GM12892 (cell line): ENCODE results near the gene PCDHGC3.

Experiments
- POLR2A ChIP-seq: IDR thresholded peaks from 2 replicates; pipeline ENCODE4 v1.6.1; 2011; ENCODE audit warnings: low read depth, low read length, control low read depth
- POLR2AphosphoS5 ChIP-seq: IDR thresholded peaks from 2 replicates; pipeline ENCODE4 v1.6.1; 2011; ENCODE audit warnings: low read depth, low read length, control low read depth
- TAF1 ChIP-seq: IDR thresholded peaks from 2 replicates; pipeline ENCODE4 v1.6.1; 2011; ENCODE audit warnings: low read depth, mild to moderate bottlenecking, control low read depth, low read length, borderline replicate concordance

- TF ChIP-seq POLR2A (peak; percentile 31; the same call in 1 of the 2 replicates), POLR2AphosphoS5 (no peak), TAF1 (0 out of 2 replicates have a peak, but pooled peaks have one; percentile 16)
Measured at GRCh38 chr5:141513627-141514329, 38.0 kb downstream of the PCDHGC3 start.
